ENCODE measurements around the gene ARID5B.

Gene ARID5B

DNA sequence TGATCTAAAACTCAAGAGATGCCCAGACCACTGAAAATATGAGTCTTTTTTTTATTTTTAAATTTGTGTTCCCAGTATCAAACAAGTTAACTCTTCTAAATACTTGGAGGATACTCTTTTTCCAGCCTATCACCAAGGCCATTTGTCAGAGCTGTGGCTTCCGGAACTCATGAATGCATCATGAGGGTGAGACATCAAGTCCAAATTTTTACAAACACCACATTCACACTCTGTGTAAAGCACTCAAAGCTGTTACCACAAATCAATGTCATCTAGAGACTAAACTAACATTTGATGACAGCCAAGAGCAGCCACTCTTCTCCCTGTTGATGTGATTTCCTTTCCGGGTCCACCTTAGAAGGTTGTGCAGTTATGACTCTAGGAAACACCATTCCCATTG, 43.8 kb upstream of the ARID5B start (continued):
- TF ChIP-seq, protein P1, sequence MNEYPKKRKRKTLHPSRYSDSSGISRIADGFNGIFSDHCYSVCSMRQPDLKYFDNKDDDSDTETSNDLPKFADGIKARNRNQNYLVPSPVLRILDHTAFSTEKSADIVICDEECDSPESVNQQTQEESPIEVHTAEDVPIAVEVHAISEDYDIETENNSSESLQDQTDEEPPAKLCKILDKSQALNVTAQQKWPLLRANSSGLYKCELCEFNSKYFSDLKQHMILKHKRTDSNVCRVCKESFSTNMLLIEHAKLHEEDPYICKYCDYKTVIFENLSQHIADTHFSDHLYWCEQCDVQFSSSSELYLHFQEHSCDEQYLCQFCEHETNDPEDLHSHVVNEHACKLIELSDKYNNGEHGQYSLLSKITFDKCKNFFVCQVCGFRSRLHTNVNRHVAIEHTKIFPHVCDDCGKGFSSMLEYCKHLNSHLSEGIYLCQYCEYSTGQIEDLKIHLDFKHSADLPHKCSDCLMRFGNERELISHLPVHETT (tag by site-specific recombination; IDR thresholded peaks at IDR 0.05), result no peak

DNA sequence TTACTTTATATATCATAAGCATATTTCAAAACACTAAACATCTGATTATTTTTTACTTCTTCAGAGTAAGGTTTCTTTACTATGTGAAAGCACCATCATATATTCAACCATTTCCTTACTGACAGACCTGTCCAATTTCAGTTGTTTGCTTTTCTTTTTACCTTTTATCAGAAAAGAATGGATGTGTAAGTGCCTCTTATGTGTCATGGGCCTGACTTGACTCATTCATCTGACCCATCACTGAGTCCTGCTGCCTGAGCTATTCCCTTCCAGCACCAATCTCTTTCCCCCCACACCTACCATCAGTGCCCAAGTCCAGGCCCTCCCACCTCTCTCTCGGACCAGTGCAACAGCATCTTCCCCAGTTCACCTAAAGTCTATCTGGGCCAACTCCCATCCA, 41.7 kb upstream of the ARID5B start:
- TF ChIP-seq ZNF366 (tag by site-specific recombination; conservative IDR thresholded peaks at IDR 0.05) (no peak), OVOL3 (tag by site-specific recombination; IDR thresholded peaks at IDR 0.05) (no peak)
- Histone ChIP-seq H3K27ac (ENCODE audit: extremely low read depth, low read depth, low read length) (no peak overlapping the region), H3K4me1 (ENCODE audit: control insufficient read depth, insufficient read depth, low read length) (no peaks in the 10 kb centered on the region), H3K36me3 (ENCODE audit: control insufficient read depth in 2 of 2, insufficient read depth in 1 of 2, low read length in 2 of 2) (no peaks in the 10 kb centered on the region), H3K9me3 (ENCODE audit: control insufficient read depth, insufficient read depth, low read depth, low read length) (no peaks in the 10 kb centered on the region), H3K4me3 (ENCODE audit: low read depth, low read length) (no peak overlapping the region)
- ChIA-PET POLR2A (no interaction called here), CTCF (no interaction called here)

DNA sequence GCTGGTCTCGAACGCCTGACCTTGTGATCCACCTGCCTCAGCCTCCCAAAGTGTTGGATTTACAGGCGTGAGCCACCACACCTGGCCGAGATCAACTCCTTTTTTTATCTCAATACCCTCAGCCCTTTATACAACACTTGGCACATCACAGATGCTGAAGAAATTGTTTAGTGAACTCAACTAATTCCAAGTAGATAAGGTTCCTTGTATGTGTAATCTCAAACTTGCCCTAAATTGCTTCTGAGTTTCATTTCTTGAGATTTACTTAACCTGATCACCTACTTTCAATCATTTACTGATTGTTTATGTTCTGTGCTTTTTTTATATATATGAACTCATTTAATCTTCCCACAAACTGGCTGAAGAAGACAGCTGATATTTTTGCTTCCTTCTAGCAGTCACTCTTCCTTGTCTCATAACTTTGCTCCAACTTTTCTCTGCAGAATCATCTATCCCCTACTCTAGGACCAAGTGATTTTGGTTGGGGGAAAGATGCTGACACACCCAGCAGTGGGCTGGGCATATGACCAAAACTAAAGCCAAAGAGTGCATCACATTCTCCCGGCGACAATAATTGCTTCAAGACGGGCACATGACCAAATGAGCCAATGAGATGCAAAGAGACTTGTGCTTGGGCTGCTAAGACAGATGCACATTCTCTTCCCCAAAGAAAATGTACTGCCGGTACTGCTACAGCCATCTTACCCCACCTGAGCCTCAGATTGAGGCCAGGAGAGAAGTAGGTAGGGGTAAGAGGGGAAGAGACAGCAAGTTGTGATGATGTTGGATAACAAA, 40.3 kb upstream of the ARID5B start:
- TF ChIP-seq TCF7L2 (IDR thresholded peaks at IDR 0.05; ENCODE audit: borderline replicate concordance, low read depth, low read length) (no peak), ZFP37 (tag by site-specific recombination; IDR thresholded peaks at IDR 0.05) (no peak), SCRT1 (tag by site-specific recombination; IDR thresholded peaks at IDR 0.05; ENCODE audit: borderline replicate concordance) (no peak)

DNA sequence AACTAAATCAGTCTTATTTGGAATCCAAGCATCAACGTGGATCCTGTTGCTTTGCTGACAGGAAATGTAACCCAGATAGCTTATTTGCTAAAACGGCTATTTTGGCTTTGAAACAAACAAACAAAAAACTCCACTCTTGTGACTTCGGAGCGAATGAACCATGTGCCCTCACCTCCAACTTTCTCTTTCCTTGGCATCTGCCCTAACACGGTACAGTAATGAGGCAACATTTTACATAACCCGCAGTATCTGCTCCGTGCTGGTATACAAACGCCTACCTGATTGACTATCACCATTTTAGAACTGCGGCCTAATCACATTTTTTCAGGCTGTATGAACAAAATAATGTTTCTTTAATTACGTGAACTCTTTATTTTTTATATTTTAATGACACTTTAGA, 37.5 kb upstream of the ARID5B start:
- POLR2A ChIA-PET, result no interaction called here
- TF ChIP-seq, protein P2, sequence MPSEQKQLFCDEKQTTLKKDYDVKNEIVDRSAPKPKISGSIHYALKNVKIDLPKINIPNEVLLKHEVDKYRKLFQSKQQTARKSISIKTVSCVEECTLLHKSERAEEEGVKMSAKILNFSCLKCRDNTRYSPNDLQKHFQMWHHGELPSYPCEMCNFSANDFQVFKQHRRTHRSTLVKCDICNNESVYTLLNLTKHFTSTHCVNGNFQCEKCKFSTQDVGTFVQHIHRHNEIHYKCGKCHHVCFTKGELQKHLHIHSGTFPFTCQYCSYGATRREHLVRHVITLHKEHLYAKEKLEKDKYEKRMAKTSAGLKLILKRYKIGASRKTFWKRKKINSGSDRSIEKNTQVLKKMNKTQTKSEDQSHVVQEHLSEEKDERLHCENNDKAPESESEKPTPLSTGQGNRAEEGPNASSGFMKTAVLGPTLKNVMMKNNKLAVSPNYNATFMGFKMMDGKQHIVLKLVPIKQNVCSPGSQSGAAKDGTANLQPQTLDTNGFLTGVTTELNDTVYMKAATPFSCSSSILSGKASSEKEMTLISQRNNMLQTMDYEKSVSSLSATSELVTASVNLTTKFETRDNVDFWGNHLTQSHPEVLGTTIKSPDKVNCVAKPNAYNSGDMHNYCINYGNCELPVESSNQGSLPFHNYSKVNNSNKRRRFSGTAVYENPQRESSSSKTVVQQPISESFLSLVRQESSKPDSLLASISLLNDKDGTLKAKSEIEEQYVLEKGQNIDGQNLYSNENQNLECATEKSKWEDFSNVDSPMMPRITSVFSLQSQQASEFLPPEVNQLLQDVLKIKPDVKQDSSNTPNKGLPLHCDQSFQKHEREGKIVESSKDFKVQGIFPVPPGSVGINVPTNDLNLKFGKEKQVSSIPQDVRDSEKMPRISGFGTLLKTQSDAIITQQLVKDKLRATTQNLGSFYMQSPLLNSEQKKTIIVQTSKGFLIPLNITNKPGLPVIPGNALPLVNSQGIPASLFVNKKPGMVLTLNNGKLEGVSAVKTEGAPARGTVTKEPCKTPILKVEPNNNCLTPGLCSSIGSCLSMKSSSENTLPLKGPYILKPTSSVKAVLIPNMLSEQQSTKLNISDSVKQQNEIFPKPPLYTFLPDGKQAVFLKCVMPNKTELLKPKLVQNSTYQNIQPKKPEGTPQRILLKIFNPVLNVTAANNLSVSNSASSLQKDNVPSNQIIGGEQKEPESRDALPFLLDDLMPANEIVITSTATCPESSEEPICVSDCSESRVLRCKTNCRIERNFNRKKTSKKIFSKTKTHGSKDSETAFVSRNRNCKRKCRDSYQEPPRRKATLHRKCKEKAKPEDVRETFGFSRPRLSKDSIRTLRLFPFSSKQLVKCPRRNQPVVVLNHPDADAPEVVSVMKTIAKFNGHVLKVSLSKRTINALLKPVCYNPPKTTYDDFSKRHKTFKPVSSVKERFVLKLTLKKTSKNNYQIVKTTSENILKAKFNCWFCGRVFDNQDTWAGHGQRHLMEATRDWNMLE (tag by site-specific recombination; conservative IDR thresholded peaks at IDR 0.05; ENCODE audit: low read depth), result no peak
- TF ChIP-seq ZNF76 (tag by site-specific recombination; IDR thresholded peaks at IDR 0.05; ENCODE audit: borderline replicate concordance, low read depth) (no peak), ZBTB48 (tag by site-specific recombination; IDR thresholded peaks at IDR 0.05) (no peak)
- CTCF ChIA-PET, result interaction anchor here (0.6 to 0.7 kb wide), 4 partner anchors 9 to 399 kb away, joined by 3 to 4 read pairs (median 3); no protein-coding TSS in a partner anchor
- Histone ChIP-seq H3K4me1 (ENCODE audit: control insufficient read depth, insufficient read depth, low read length) (no peaks in the 10 kb centered on the region), H3K9me3 (ENCODE audit: control insufficient read depth, insufficient read depth, low read depth, low read length) (no peaks in the 10 kb centered on the region), H3K4me3 (ENCODE audit: low read depth, low read length) (no peak overlapping the region), H3K36me3 (ENCODE audit: control insufficient read depth in 2 of 2, insufficient read depth in 1 of 2, low read length in 2 of 2) (no peaks in the 10 kb centered on the region), H3K27ac (ENCODE audit: extremely low read depth, low read depth, low read length) (no peak overlapping the region)

More for the DNA sequence above, 40.3 kb upstream of the ARID5B start:
- Histone ChIP-seq H3K27ac (ENCODE audit: extremely low read depth, low read depth, low read length) (no peak overlapping the region), H3K4me3 (ENCODE audit: low read depth, low read length) (no peak overlapping the region), H3K4me1 (ENCODE audit: control insufficient read depth, insufficient read depth, low read length) (no peaks in the 10 kb centered on the region), H3K36me3 (ENCODE audit: control insufficient read depth in 2 of 2, insufficient read depth in 1 of 2, low read length in 2 of 2) (no peaks in the 10 kb centered on the region), H3K9me3 (ENCODE audit: control insufficient read depth, insufficient read depth, low read depth, low read length) (no peaks in the 10 kb centered on the region)
- ChIA-PET CTCF (interaction anchor here (0.6 to 1.7 kb wide), 2 partner anchors 11 to 26 kb away, joined by 4 to 5 read pairs; no protein-coding TSS in a partner anchor), POLR2A (no interaction called here)

All from HEK293 (cell line).